ENCODE data around the gene HOXB2. TPM values are rescaled to one million over a fixed set of nuclear protein-coding genes. Genes with fewer than 3 reads are reported as not detected.

Gene HOXB2
- total RNA-seq, 1 donor from 2014 or later: 15.2 TPM

- DNase-seq (ENCODE audit: low spot score, unreplicated experiment): peak; percentile 39
- H3K9me3 Mint-ChIP-seq (ENCODE audit: low read depth): no peaks in the 10 kb centered on the region
- TF ChIP-seq, protein P1, sequence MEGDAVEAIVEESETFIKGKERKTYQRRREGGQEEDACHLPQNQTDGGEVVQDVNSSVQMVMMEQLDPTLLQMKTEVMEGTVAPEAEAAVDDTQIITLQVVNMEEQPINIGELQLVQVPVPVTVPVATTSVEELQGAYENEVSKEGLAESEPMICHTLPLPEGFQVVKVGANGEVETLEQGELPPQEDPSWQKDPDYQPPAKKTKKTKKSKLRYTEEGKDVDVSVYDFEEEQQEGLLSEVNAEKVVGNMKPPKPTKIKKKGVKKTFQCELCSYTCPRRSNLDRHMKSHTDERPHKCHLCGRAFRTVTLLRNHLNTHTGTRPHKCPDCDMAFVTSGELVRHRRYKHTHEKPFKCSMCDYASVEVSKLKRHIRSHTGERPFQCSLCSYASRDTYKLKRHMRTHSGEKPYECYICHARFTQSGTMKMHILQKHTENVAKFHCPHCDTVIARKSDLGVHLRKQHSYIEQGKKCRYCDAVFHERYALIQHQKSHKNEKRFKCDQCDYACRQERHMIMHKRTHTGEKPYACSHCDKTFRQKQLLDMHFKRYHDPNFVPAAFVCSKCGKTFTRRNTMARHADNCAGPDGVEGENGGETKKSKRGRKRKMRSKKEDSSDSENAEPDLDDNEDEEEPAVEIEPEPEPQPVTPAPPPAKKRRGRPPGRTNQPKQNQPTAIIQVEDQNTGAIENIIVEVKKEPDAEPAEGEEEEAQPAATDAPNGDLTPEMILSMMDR (IDR thresholded peaks at IDR 0.05; ENCODE audit: unreplicated experiment): peak; percentile 43
Observed at GRCh38 chr17:48543107-48543853, 1.6 kb downstream of the HOXB2 start.

GRCh38 chr17:48542698-48543106 is 2.2 kb downstream of the HOXB2 start:
- Mint-ChIP-seq H3K4me1 (ENCODE audit: low read depth) (peaks cover 36% of the 10 kb centered on the region), H3K27me3 (peaks cover 76% of the 10 kb centered on the region), H3K36me3 (ENCODE audit: insufficient read depth) (peaks cover 4% of the 10 kb centered on the region), H3K27ac (peak overlapping the region; percentile 96), H3K4me3 (ENCODE audit: low read depth) (peak overlapping the region; percentile 85), H3K9me3 (ENCODE audit: low read depth) (no peaks in the 10 kb centered on the region)
- no peak for DNase-seq (ENCODE audit: low spot score, unreplicated experiment)
- TF ChIP-seq, protein P1 (IDR thresholded peaks at IDR 0.05; ENCODE audit: unreplicated experiment): no peak

More at GRCh38 chr17:48543107-48543853, 1.6 kb downstream of the HOXB2 start:
- Mint-ChIP-seq H3K4me3 (ENCODE audit: low read depth) (peak overlapping the region; percentile 85), H3K4me1 (ENCODE audit: low read depth) (peaks cover 37% of the 10 kb centered on the region), H3K36me3 (ENCODE audit: insufficient read depth) (peaks cover 4% of the 10 kb centered on the region), H3K27ac (peak overlapping the region; percentile 97), H3K27me3 (peaks cover 82% of the 10 kb centered on the region)

- Mint-ChIP-seq H3K36me3 (ENCODE audit: insufficient read depth) (peaks cover 4% of the 10 kb centered on the region), H3K27me3 (peaks cover 76% of the 10 kb centered on the region), H3K4me3 (ENCODE audit: low read depth) (peak overlapping the region; percentile 81), H3K4me1 (ENCODE audit: low read depth) (peaks cover 32% of the 10 kb centered on the region), H3K9me3 (ENCODE audit: low read depth) (no peaks in the 10 kb centered on the region), H3K27ac (peak overlapping the region; percentile 95)
- TF ChIP-seq, protein P1 (IDR thresholded peaks at IDR 0.05; ENCODE audit: unreplicated experiment): no peak
- DNase-seq (ENCODE audit: low spot score, unreplicated experiment): no peak
Observed at GRCh38 chr17:48542114-48542656, 2.7 kb downstream of the HOXB2 start.

GRCh38 chr17:48541577-48542113 is 3.3 kb downstream of the HOXB2 start:
- Mint-ChIP-seq H3K4me3 (ENCODE audit: low read depth) (peak overlapping the region; percentile 81), H3K27ac (peak overlapping the region; percentile 95), H3K27me3 (peaks cover 73% of the 10 kb centered on the region)

DNA sequence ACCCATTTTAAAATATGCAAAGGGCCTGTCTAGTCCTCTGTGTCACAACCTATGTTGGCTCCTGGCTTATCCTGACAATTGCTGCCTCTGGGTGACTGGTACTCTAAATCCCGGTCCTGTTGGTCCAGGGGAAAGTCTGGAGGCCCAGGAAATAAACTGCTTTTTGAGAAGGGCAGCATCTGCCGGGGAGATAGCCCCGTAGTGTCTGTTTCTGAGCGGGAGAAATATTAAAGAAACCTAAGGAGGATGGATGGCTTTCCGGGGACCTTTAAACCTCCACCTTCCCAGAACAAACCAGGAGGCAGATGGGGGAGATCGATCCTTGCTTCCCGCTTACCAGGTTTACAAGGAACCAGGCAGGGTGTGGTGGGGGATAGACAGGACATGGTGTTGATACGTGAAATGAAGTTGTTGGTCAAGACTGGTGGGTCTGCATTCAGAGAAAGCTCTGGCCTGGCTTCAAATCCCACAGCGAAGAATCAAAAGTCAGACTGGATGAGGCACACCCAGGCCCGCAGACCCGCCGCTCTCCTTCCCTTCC is 3.8 kb downstream of the HOXB2 start:
- Mint-ChIP-seq H3K9me3 (ENCODE audit: low read depth) (no peaks in the 10 kb centered on the region), H3K4me3 (ENCODE audit: low read depth) (peak overlapping the region; percentile 81), H3K36me3 (ENCODE audit: insufficient read depth) (peaks cover 4% of the 10 kb centered on the region), H3K4me1 (ENCODE audit: low read depth) (peaks cover 23% of the 10 kb centered on the region), H3K27ac (peak overlapping the region; percentile 88), H3K27me3 (peaks cover 69% of the 10 kb centered on the region)
- TF ChIP-seq, protein P1 (IDR thresholded peaks at IDR 0.05; ENCODE audit: unreplicated experiment): no peak
- no peak for DNase-seq (ENCODE audit: low spot score, unreplicated experiment)

More at GRCh38 chr17:48541577-48542113, 3.3 kb downstream of the HOXB2 start:
- no peak for DNase-seq (ENCODE audit: low spot score, unreplicated experiment)
- TF ChIP-seq, protein P1 (IDR thresholded peaks at IDR 0.05; ENCODE audit: unreplicated experiment): no peak
- Mint-ChIP-seq H3K4me1 (ENCODE audit: low read depth) (peaks cover 29% of the 10 kb centered on the region), H3K9me3 (ENCODE audit: low read depth) (no peaks in the 10 kb centered on the region), H3K36me3 (ENCODE audit: insufficient read depth) (peaks cover 4% of the 10 kb centered on the region)

Measured in progenitor cell of endocrine pancreas (in vitro differentiated cells).